Neural progenitor cell (in vitro differentiated cells): ENCODE results near the gene MASP1.

Experiments used
- CTCF ChIP-seq: fragments of 200-600 bp; sonication (generic); IDR thresholded peaks from 2 replicates; pipeline ENCODE4 v1.5.1; 2017; ENCODE audit warnings: antibody characterized with exemption, mild to moderate bottlenecking
- EZH2 ChIP-seq: fragments of 200-600 bp; sonication (generic); IDR thresholded peaks from 2 replicates; pipeline ENCODE4 v1.6.1; 2017; ENCODE audit warnings: antibody characterized with exemption, mild to moderate bottlenecking, moderate library complexity
- EZH2phosphoT487 ChIP-seq: fragments of 200-600 bp; sonication (generic); IDR thresholded peaks from 2 replicates; pipeline ENCODE4 v1.6.1; 2017; ENCODE audit warnings: antibody characterized with exemption

GRCh38 chr3:187255314-187255713 is 36.2 kb downstream of the MASP1 start:
- TF ChIP-seq CTCF: no peak
- no peak for TF ChIP-seq EZH2phosphoT487
- no peak for TF ChIP-seq EZH2
